ENCODE measurements around the gene SLC45A1.

Gene SLC45A1

GRCh38 chr1:8384088-8384487 lies 66.2 kb downstream of the SLC45A1 start:
- no peak for TF ChIP-seq CTCF (conservative IDR thresholded peaks at IDR 0.05; ENCODE audit: control insufficient read depth, insufficient read depth, low read depth, low read length)
- peak; percentile 44 for DNase-seq (ENCODE audit: low read depth)
- H3K4me3 ChIP-seq (ENCODE audit: control insufficient read depth, low read depth, low read length), result no peak overlapping the region

GRCh38 chr1:8384577-8384976 lies 66.7 kb downstream of the SLC45A1 start:
- peak; percentile 71 for DNase-seq (ENCODE audit: low read depth)

GRCh38 chr1:8386247-8386646 lies 68.3 kb downstream of the SLC45A1 start:
- no peak overlapping the region for H3K4me3 ChIP-seq (ENCODE audit: control insufficient read depth, low read depth, low read length)
- DNase-seq (ENCODE audit: low read depth), result no peak
- TF ChIP-seq CTCF (conservative IDR thresholded peaks at IDR 0.05; ENCODE audit: control insufficient read depth, insufficient read depth, low read depth, low read length), result no peak

More at GRCh38 chr1:8384577-8384976, 66.7 kb downstream of the SLC45A1 start:
- no peak overlapping the region for H3K4me3 ChIP-seq (ENCODE audit: control insufficient read depth, low read depth, low read length)
- no peak for TF ChIP-seq CTCF (conservative IDR thresholded peaks at IDR 0.05; ENCODE audit: control insufficient read depth, insufficient read depth, low read depth, low read length)

GRCh38 chr1:8388732-8389562 lies 71.0 kb downstream of the SLC45A1 start:
- DNase-seq (ENCODE audit: low read depth), result no peak
- TF ChIP-seq CTCF (conservative IDR thresholded peaks at IDR 0.05; ENCODE audit: control insufficient read depth, insufficient read depth, low read depth, low read length), result no peak
- no peak overlapping the region for H3K4me3 ChIP-seq (ENCODE audit: control insufficient read depth, low read depth, low read length)

GRCh38 chr1:8389958-8390535 lies 72.1 kb downstream of the SLC45A1 start:
- TF ChIP-seq CTCF (conservative IDR thresholded peaks at IDR 0.05; ENCODE audit: control insufficient read depth, insufficient read depth, low read depth, low read length), result no peak
- no peak for DNase-seq (ENCODE audit: low read depth)

GRCh38 chr1:8390707-8391106 lies 72.8 kb downstream of the SLC45A1 start:
- no peak for DNase-seq (ENCODE audit: low read depth)
- no peak overlapping the region for H3K4me3 ChIP-seq (ENCODE audit: control insufficient read depth, low read depth, low read length)
- TF ChIP-seq CTCF (conservative IDR thresholded peaks at IDR 0.05; ENCODE audit: control insufficient read depth, insufficient read depth, low read depth, low read length), result no peak

More at GRCh38 chr1:8389958-8390535, 72.1 kb downstream of the SLC45A1 start:
- no peak overlapping the region for H3K4me3 ChIP-seq (ENCODE audit: control insufficient read depth, low read depth, low read length)

All from fibroblast of mammary gland (primary cell).